IMR-90 (cell line): Measurements from ENCODE around the gene KCTD16. TPM values are rescaled to one million over a fixed set of nuclear protein-coding genes. Genes with fewer than 3 reads are reported as not detected.

Experiments used
- ATAC-seq: fragments of 200-7000 bp; cut with Tn5 transposase; 2 replicates; pipeline ENCODE4 v1.9.1; 2020; ENCODE audit warnings: low read depth, mild to moderate bottlenecking, moderate library complexity
- BruUV-seq: library from RNA; stranded (reverse); fragments of 400-500 nt; replicated peaks from 2 replicates; lab custom pipeline; 2021; lab: Mats Ljungman, UMichigan
- CTCF ChIA-PET: fragments of 300-600 bp; formaldehyde crosslinking; extraction: SDS; loops from one replicate; lab custom pipeline; 2021; ENCODE audit warnings: antibody characterized with exemption; lab: Yijun Ruan, JAX
- POLR2A ChIA-PET: fragments of 300-600 bp; sonication (Branson Sonifier 250); formaldehyde crosslinking; loops from one replicate; lab custom pipeline; 2022; ENCODE audit warnings: antibody characterized with exemption; ENCODE audit not compliant: unreplicated experiment; lab: Charles Lee
- DNase-seq: peaks from one replicate; pipeline ENCODE4 v3.0.0; 2013
- H2AFZ ChIP-seq: replicated peaks from 2 replicates; pipeline ENCODE3; 2013; ENCODE audit warnings: low read length, mild to moderate bottlenecking; ENCODE audit not compliant: poor library complexity
- H2AK5ac ChIP-seq: 2 replicates; pipeline ENCODE4 v1.6.1; 2013; ENCODE audit warnings: low read depth, low read length, inconsistent platforms
- H2AK9ac ChIP-seq: replicated peaks from 2 replicates; pipeline ENCODE3; 2013; ENCODE audit warnings: mild to moderate bottlenecking, low read depth, low read length, moderate library complexity; ENCODE audit not compliant: poor library complexity
- H2BK120ac ChIP-seq: 2 replicates; pipeline ENCODE4 v1.6.1; 2013; ENCODE audit warnings: low read depth, low read length, inconsistent platforms
- H2BK15ac ChIP-seq: 3 replicates; pipeline ENCODE4 v1.6.1; 2013; ENCODE audit warnings: low read depth, low read length, inconsistent platforms
- H2BK20ac ChIP-seq: 2 replicates; pipeline ENCODE4 v1.6.1; 2013; ENCODE audit warnings: low read depth, mild to moderate bottlenecking, inconsistent platforms, low read length, moderate library complexity
- H2BK5ac ChIP-seq: 2 replicates; pipeline ENCODE4 v1.6.1; 2013; ENCODE audit warnings: mild to moderate bottlenecking, low read depth, low read length, inconsistent platforms; ENCODE audit not compliant: poor library complexity, severe bottlenecking
- H3K14ac ChIP-seq: replicated peaks from 2 replicates; pipeline ENCODE4 v1.6.1; 2013; ENCODE audit warnings: low read depth, low read length, inconsistent platforms
- H3K18ac ChIP-seq: 2 replicates; pipeline ENCODE4 v1.6.1; 2013; ENCODE audit warnings: low read depth, low read length, control low read depth
- H3K23ac ChIP-seq: 2 replicates; pipeline ENCODE4 v1.6.1; 2013; ENCODE audit warnings: low read depth, low read length, inconsistent platforms
- H3K27ac ChIP-seq: 2 replicates; pipeline ENCODE4 v1.5.1; 2013; ENCODE audit warnings: mild to moderate bottlenecking, control low read depth, low read length; ENCODE audit not compliant: insufficient read depth
- H3K27me3 ChIP-seq: 2 replicates; pipeline ENCODE4 v1.6.1; 2013; ENCODE audit warnings: low read length; ENCODE audit not compliant: control insufficient read depth, insufficient read depth
- H3K36me3 ChIP-seq: 2 replicates; pipeline ENCODE4 v1.6.1; 2013; ENCODE audit warnings: low read length, mixed read lengths; ENCODE audit not compliant: control insufficient read depth, insufficient read depth
- H3K4ac ChIP-seq: 2 replicates; pipeline ENCODE4 v1.6.1; 2013; ENCODE audit warnings: low read depth, low read length, inconsistent platforms
- H3K4me1 ChIP-seq: 2 replicates; pipeline ENCODE4 v1.6.1; 2013; ENCODE audit warnings: low read length, mixed read lengths; ENCODE audit not compliant: control insufficient read depth, insufficient read depth
- H3K4me2 ChIP-seq: 2 replicates; pipeline ENCODE4 v1.6.1; 2013; ENCODE audit warnings: low read depth, mild to moderate bottlenecking, control low read depth, low read length, moderate library complexity
- H3K4me3 ChIP-seq: 2 replicates; pipeline ENCODE4 v1.5.1; 2013; ENCODE audit warnings: low read depth, mild to moderate bottlenecking, control low read depth, low read length, moderate library complexity; ENCODE audit not compliant: insufficient read depth
- H3K56ac ChIP-seq: 2 replicates; pipeline ENCODE4 v1.6.1; 2013; ENCODE audit warnings: low read length, inconsistent platforms; ENCODE audit not compliant: insufficient read depth; ENCODE audit errors: extremely low read depth
- H3K79me1 ChIP-seq, 2 experiments: 2 replicates each; pipeline ENCODE4 v1.6.1; 2013; ENCODE audit warnings: low read length in 2 of 2, inconsistent platforms in 1 of 2, low read depth in 1 of 2
- H3K9ac ChIP-seq: 2 replicates; pipeline ENCODE4 v1.6.1; 2013; ENCODE audit warnings: low read depth, low read length, control low read depth
- H3K9me1 ChIP-seq: 2 replicates; pipeline ENCODE4 v1.6.1; 2013; ENCODE audit warnings: low read length, inconsistent platforms; ENCODE audit not compliant: insufficient read depth
- H3K9me3 ChIP-seq: 2 replicates; pipeline ENCODE4 v1.6.1; 2013; ENCODE audit warnings: low read length; ENCODE audit not compliant: control insufficient read depth, insufficient read depth
- H4K20me1 ChIP-seq: 2 replicates; pipeline ENCODE4 v1.6.1; 2013; ENCODE audit warnings: low read length, inconsistent platforms; ENCODE audit not compliant: insufficient read depth
- H4K5ac ChIP-seq: 2 replicates; pipeline ENCODE4 v1.6.1; 2013; ENCODE audit warnings: mild to moderate bottlenecking, low read depth, low read length, control low read depth
- H4K8ac ChIP-seq, 2 experiments: 2 replicates each; pipeline ENCODE4 v1.6.1; 2013; ENCODE audit warnings: low read depth in 2 of 2, low read length in 2 of 2, control low read depth in 1 of 2, inconsistent platforms in 1 of 2
- H4K91ac ChIP-seq: 2 replicates; pipeline ENCODE4 v1.6.1; 2013; ENCODE audit warnings: low read depth, low read length, inconsistent platforms; ENCODE audit not compliant: insufficient read depth
- CHD1 ChIP-seq: IDR thresholded peaks from 2 replicates; pipeline ENCODE4 v1.6.1; 2012; ENCODE audit warnings: low read depth, low read length, improper control_type of control experiment
- MAFK ChIP-seq: IDR thresholded peaks from 2 replicates; pipeline ENCODE4 v1.6.1; 2012; ENCODE audit warnings: low read depth, low read length, improper control_type of control experiment
- MAZ ChIP-seq: IDR thresholded peaks from 2 replicates; pipeline ENCODE4 v1.6.1; 2012; ENCODE audit warnings: low read depth, mild to moderate bottlenecking, low read length, improper control_type of control experiment, moderate library complexity, borderline replicate concordance
- POLR2A ChIP-seq: IDR thresholded peaks from 2 replicates; pipeline ENCODE4 v1.6.1; 2012; ENCODE audit warnings: mild to moderate bottlenecking, low read depth, low read length
- WGBS, 2 experiments: methylation state at CpG; one replicate each; pipeline versions ENCODE4 v1.1.5 to v1.1.7; 2013; ENCODE audit warnings: missing lambda C conversion rate in 2 of 2; ENCODE audit not compliant: insufficient read length in 1 of 2; ENCODE audit errors: extremely low coverage in 2 of 2; 5-methylcytosine and 5-hydroxymethylcytosine counted together
- dilution Hi-C: fragments of 300-500 bp; cut with HindIII; formaldehyde crosslinking; loops from one replicate; pipeline ENCODE4 v1.14.3; 2018; ENCODE audit warnings: low sequenced_read_pairs; ENCODE audit not compliant: unreplicated experiment
- in situ Hi-C: fragments of 300-500 bp; cut with MboI; formaldehyde crosslinking; loops from 3 replicates; pipeline ENCODE4 v1.14.3; 2019; ENCODE audit warnings: low sequenced_read_pairs, inconsistent platforms, mixed read lengths
- intact Hi-C: fragments of 100-400 bp; cut with micrococcal nuclease; formaldehyde crosslinking; loops from 2 replicates; pipeline ENCODE4 v1.10.0; 2022
- polyA plus RNA-seq, 3 experiments: library from polyadenylated mRNA; depleted of rRNA; stranded (reverse); fragments of >200 nt; gene quantifications; 2 replicates each; pipeline ENCODE4 v1.2.3, GENCODE V29; 2012; ENCODE audit warnings: low replicate concordance in 1 of 3
- total RNA-seq: library from RNA; depleted of rRNA; stranded (reverse); fragments of >200 nt; gene quantifications from 2 replicates; pipeline ENCODE4 v1.2.3, GENCODE V29; 2012

Gene KCTD16
- total and polyA plus RNA-seq, 2 of the 4 experiments (the other 2 are of a cell fraction): 0.43 to 1.1 TPM

DNA sequence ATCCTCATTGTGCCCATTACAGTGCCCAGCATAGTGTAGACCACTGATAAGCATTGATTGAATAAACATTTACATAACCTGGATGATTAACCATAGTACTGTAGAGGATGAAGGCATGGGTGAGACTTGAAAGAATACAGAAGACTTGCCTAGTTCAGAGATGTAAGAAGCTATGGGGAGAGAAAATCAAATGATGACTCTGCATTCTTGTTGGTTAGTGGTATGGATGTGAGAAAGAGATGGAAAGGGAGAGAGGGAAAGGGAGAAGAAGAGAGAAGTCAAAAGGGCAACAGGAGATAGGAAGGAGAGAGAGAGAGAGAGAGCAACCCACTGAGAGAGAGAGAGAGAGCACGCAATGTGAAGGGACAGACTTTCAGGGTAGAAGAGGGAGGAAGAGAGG lies 27.0 kb upstream of the KCTD16 start:
- Histone ChIP-seq H2AK5ac (no peak overlapping the region; the same call in 1 of the 2 replicates), H2BK5ac (peak overlapping the region; percentile 9), H2AK9ac (no peak overlapping the region), H3K27ac (no peak overlapping the region), H3K9me1 (peaks cover 3% of the 10 kb centered on the region; the same call in 1 of the 2 replicates), H2BK120ac (no peak overlapping the region), H3K18ac (no peak overlapping the region), H4K8ac (no peak overlapping the region), H3K79me1 (no peaks in the 10 kb centered on the region), H3K56ac (no peak overlapping the region), H3K23ac (no peak overlapping the region), H3K14ac (no peak overlapping the region), H3K4me3 (no peak overlapping the region), H3K4me2 (no peak overlapping the region), H3K27me3 (no peaks in the 10 kb centered on the region), H2BK15ac (peak overlapping the region; percentile 56; the same call in 1 of the 3 replicates), H3K9ac (no peak overlapping the region), H4K20me1 (no peaks in the 10 kb centered on the region), H3K4ac (no peak overlapping the region), H3K4me1 (peaks cover 7% of the 10 kb centered on the region), H3K36me3 (no peaks in the 10 kb centered on the region), H4K91ac (no peak overlapping the region), H3K9me3 (no peaks in the 10 kb centered on the region), H4K5ac (no peak overlapping the region), H2AFZ (no peak overlapping the region), H2BK20ac (no peak overlapping the region)
- ChIA-PET CTCF (no interaction called here), POLR2A (no interaction called here)
- no peak for DNase-seq
- intact Hi-C loops (loop anchor here (2.0 to 10.0 kb wide), 3 partner anchors 176 to 741 kb away; partner anchors contain the start of gene NR3C1), in situ Hi-C loops (no loop called here), dilution Hi-C loops (no loop called here)
- no peak for ATAC-seq
- BruUV-seq: no TSS peak
- WGBS, 2 experiments: 100% methylated on average over 1 of the region's 1 CpG; no CpG with 5 or more reads in 1 of the 2 experiments
- no peak for TF ChIP-seq CHD1
- no peak for TF ChIP-seq MAZ
- no peak for TF ChIP-seq POLR2A
- TF ChIP-seq MAFK: peak; percentile 37; the same call in 1 of the 2 replicates
